NCI-H2107 (cell line): Measurements from ENCODE around the gene RASA4B.
"Not testable (repeated sequence)": the region's sequence is repeated elsewhere in the genome, so short reads cannot be mapped to it uniquely, and the experiment has no call there.

Experiments
- DNase-seq: peaks from one replicate; lab custom pipeline; 2025; lab: John Stamatoyannopoulos, UW

RASA4B gene

GRCh38 chr7:102511860-102512522, 5.6 kb downstream of the RASA4B start:
- not testable (repeated sequence) for DNase-seq

- DNase-seq, result not testable (repeated sequence)
Observed at GRCh38 chr7:102510575-102510974, 7.0 kb downstream of the RASA4B start.

GRCh38 chr7:102507410-102508088, 10.0 kb downstream of the RASA4B start:
- DNase-seq, result not testable (repeated sequence)

GRCh38 chr7:102505298-102506185, 12.0 kb downstream of the RASA4B start:
- not testable (repeated sequence) for DNase-seq

GRCh38 chr7:102503141-102503540, 14.4 kb downstream of the RASA4B start:
- DNase-seq, result not testable (repeated sequence)

- DNase-seq, result not testable (repeated sequence)
Observed at GRCh38 chr7:102498321-102498720, 19.3 kb downstream of the RASA4B start.

GRCh38 chr7:102497308-102497707, 20.3 kb downstream of the RASA4B start:
- not testable (repeated sequence) for DNase-seq

- DNase-seq, result not testable (repeated sequence)
Observed at GRCh38 chr7:102496861-102497260, 20.7 kb downstream of the RASA4B start.

- DNase-seq, result not testable (repeated sequence)
Observed at GRCh38 chr7:102494473-102495149, 23.0 kb downstream of the RASA4B start.

- not testable (repeated sequence) for DNase-seq
Observed at GRCh38 chr7:102494026-102494425, 23.6 kb downstream of the RASA4B start.

- not testable (repeated sequence) for DNase-seq
Observed at GRCh38 chr7:102493220-102493935, 24.2 kb downstream of the RASA4B start.

GRCh38 chr7:102490529-102491075, 27.0 kb downstream of the RASA4B start:
- not testable (repeated sequence) for DNase-seq

GRCh38 chr7:102484317-102484716, 33.3 kb downstream of the RASA4B start:
- not testable (repeated sequence) for DNase-seq

GRCh38 chr7:102481962-102482361, 35.6 kb downstream of the RASA4B start:
- DNase-seq, result not testable (repeated sequence)

- not testable (repeated sequence) for DNase-seq
Observed at GRCh38 chr7:102479982-102480637, 37.5 kb downstream of the RASA4B start.

GRCh38 chr7:102479209-102479584, 38.4 kb downstream of the RASA4B start:
- DNase-seq, result not testable (repeated sequence)

- not testable (repeated sequence) for DNase-seq
Observed at GRCh38 chr7:102478314-102479208, 39.0 kb downstream of the RASA4B start, which contains the start of gene POLR2J. TSS of gene POLR2J (minus strand) at chr7:102478922. CDS start at chr7:102478860, 62 bp downstream.

- not testable (repeated sequence) for DNase-seq
Observed at GRCh38 chr7:102474736-102475435, 42.7 kb downstream of the RASA4B start.
